Myometrial cell (primary cell): Measurements from ENCODE around the gene PALS2. TPM values are rescaled to one million over a fixed set of nuclear protein-coding genes. Genes with fewer than 3 reads are reported as not detected.

Experiments
- total RNA-seq: library from RNA; depleted of rRNA; stranded (reverse); fragments of >200 nt; gene quantifications from 2 replicates; pipeline ENCODE4 v1.2.3, GENCODE V29; 2015

Gene PALS2, protein sequence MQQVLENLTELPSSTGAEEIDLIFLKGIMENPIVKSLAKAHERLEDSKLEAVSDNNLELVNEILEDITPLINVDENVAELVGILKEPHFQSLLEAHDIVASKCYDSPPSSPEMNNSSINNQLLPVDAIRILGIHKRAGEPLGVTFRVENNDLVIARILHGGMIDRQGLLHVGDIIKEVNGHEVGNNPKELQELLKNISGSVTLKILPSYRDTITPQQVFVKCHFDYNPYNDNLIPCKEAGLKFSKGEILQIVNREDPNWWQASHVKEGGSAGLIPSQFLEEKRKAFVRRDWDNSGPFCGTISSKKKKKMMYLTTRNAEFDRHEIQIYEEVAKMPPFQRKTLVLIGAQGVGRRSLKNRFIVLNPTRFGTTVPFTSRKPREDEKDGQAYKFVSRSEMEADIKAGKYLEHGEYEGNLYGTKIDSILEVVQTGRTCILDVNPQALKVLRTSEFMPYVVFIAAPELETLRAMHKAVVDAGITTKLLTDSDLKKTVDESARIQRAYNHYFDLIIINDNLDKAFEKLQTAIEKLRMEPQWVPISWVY
- 5.2 and 16.1 TPM in 2 replicates for total RNA-seq

DNA sequence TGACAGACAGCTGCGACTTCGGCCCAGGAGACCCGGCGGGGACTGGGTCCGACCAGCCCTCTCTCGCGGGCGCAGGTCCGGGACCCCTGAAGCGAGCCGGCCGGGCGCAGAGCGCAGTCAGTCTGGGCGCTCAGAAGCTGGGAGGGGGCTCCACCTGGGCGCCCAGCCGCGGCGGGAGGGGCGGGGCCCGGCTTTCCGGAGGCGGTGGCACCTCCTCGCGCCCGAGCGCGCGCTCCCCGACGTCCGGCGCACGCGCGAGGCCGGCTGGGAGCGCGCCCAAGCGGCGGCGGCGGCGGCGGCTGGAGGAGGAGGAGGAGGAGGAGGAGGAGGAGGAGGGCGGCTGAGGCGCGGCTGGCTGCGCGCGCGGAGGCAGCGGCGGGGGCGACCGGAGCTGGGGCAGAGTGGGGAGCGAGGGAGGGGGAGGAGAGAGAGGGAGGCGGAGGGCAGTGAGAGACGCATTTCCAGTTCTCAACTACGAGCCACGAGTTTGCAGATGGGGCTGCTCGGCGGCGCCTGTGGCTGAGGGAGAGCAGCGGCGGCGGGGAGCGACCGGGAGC lies at the start of gene PALS2:
Gene PALS2, plus strand, starts transcription at position 456 of the 557 bp plus-strand sequence. CDS start 50,216 bp downstream, outside the sequence.

Other genes with a start within 250 kb of the PALS2 start
- 55.1 and 79.9 TPM in 2 replicates for gene GSDME, start 184.0 kb downstream of the PALS2 start, total RNA-seq